GM12878 (cell line): Measurements from ENCODE around the gene C1orf52. TPM values are rescaled to one million over a fixed set of nuclear protein-coding genes. Genes with fewer than 3 reads are reported as not detected.
A peak's percentile ranks its signal among the peaks of the same experiment; 100 is the strongest.

Source experiments
- ATAC-seq: fragments of 200-7000 bp; cut with Tn5 transposase; 3 replicates; pipeline ENCODE4 v1.9.1; 2020; ENCODE audit warnings: mild to moderate bottlenecking, moderate library complexity
- BruUV-seq: library from RNA; stranded (reverse); fragments of 400-500 nt; replicated peaks from 2 replicates; lab custom pipeline; 2021; lab: Mats Ljungman, UMichigan
- CTCF ChIA-PET: fragments of 300-600 bp; sonication (Branson Sonifier 250); formaldehyde crosslinking; extraction: SDS; loops from one replicate; lab custom pipeline; 2021; ENCODE audit warnings: inconsistent platforms; lab: Yijun Ruan, JAX
- POLR2A ChIA-PET: fragments of 350-600 bp; formaldehyde crosslinking; extraction: SDS; loops from one replicate; lab custom pipeline; 2021; ENCODE audit warnings: inconsistent platforms; lab: Charles Lee
- RAD21 ChIA-PET: fragments of 300-600 bp; sonication (Branson Sonifier 250); formaldehyde crosslinking; loops from one replicate; lab custom pipeline; 2023; ENCODE audit warnings: antibody characterized with exemption; ENCODE audit not compliant: unreplicated experiment; lab: Charles Lee
- SMC1A ChIA-PET: fragments of 300-600 bp; sonication (Branson Sonifier 250); formaldehyde crosslinking; loops from one replicate; lab custom pipeline; 2023; ENCODE audit not compliant: unreplicated experiment, uncharacterized antibody; lab: Charles Lee
- DNase-seq: peaks from one replicate; pipeline ENCODE4 v3.0.0-alpha.2; 2011; ENCODE audit warnings: low read depth, low spot score
- FAIRE-seq: peaks from 3 replicates; lab custom pipeline; 2011; peaks lifted over from hg19 to GRCh38; lab: Jason Lieb, UNC
- H2AFZ ChIP-seq: 2 replicates; pipeline ENCODE4 v1.6.0; 2011; ENCODE audit warnings: low read depth, low read length, control low read depth; ENCODE audit not compliant: control insufficient read depth
- H3K27ac ChIP-seq: 2 replicates; pipeline ENCODE4 v1.5.1; 2011; ENCODE audit warnings: control low read depth; ENCODE audit not compliant: control insufficient read depth, insufficient read depth
- H3K27me3 ChIP-seq, 2 experiments: replicated peaks in 1 of 2; 2 replicates each; pipeline versions ENCODE4 v1.6.0 to v1.6.1; 2011; ENCODE audit warnings: low read length in 1 of 2; ENCODE audit not compliant: control insufficient read depth in 2 of 2, insufficient read depth in 2 of 2
- H3K36me3 ChIP-seq, 2 experiments: 2 replicates each; pipeline ENCODE4 v1.5.1; 2011; ENCODE audit warnings: low read length in 1 of 2; ENCODE audit not compliant: control insufficient read depth in 2 of 2, insufficient read depth in 2 of 2
- H3K4me1 ChIP-seq: 2 replicates; pipeline ENCODE4 v1.6.1; 2011; ENCODE audit warnings: mild to moderate bottlenecking, low read length, moderate library complexity, mixed read lengths; ENCODE audit not compliant: control insufficient read depth, insufficient read depth
- H3K4me2 ChIP-seq: 2 replicates; pipeline ENCODE4 v1.6.0; 2011; ENCODE audit warnings: control low read depth; ENCODE audit not compliant: control insufficient read depth, insufficient read depth
- H3K4me3 ChIP-seq: fragments of 200-600 bp; sonication (generic); 2 replicates; pipeline ENCODE4 v1.5.1; 2016
- H3K79me2 ChIP-seq: 2 replicates; pipeline ENCODE4 v1.6.0; 2011; ENCODE audit warnings: low read length; ENCODE audit not compliant: control insufficient read depth, insufficient read depth
- H3K9ac ChIP-seq: 2 replicates; pipeline ENCODE4 v1.8.0; 2011; ENCODE audit warnings: low read length, control low read depth, mixed read lengths; ENCODE audit not compliant: control insufficient read depth, insufficient read depth
- H3K9me3 ChIP-seq: replicated peaks from 3 replicates; pipeline ENCODE4 v1.5.1; 2011; ENCODE audit warnings: mild to moderate bottlenecking, low read length; ENCODE audit not compliant: control insufficient read depth, insufficient read depth
- H4K20me1 ChIP-seq: 2 replicates; pipeline ENCODE4 v1.6.0; 2011; ENCODE audit not compliant: control insufficient read depth, insufficient read depth
- ATF2 ChIP-seq: IDR thresholded peaks from 2 replicates; pipeline ENCODE4 v1.6.1; 2012; ENCODE audit warnings: low read length, inconsistent platforms
- FOS ChIP-seq: IDR thresholded peaks from 3 replicates; pipeline ENCODE4 v1.6.1; 2011; ENCODE audit warnings: borderline replicate concordance; ENCODE audit not compliant: insufficient read length; ENCODE audit errors: extremely low read depth
- GATAD2B ChIP-seq: fragments of 450-650 bp; conservative IDR thresholded peaks from 2 replicates; pipeline ENCODE4 v1.6.1; 2017; ENCODE audit warnings: low read depth, mild to moderate bottlenecking, moderate library complexity
- HDAC2 ChIP-seq: fragments of 200-600 bp; sonication (generic); IDR thresholded peaks from 2 replicates; pipeline ENCODE4 v1.6.1; 2017
- HDGF ChIP-seq: fragments of 450-650 bp; IDR thresholded peaks from 2 replicates; pipeline ENCODE4 v1.6.1; 2016; ENCODE audit warnings: antibody characterized with exemption
- MTA3 ChIP-seq: IDR thresholded peaks from 2 replicates; pipeline ENCODE4 v1.6.1; 2012; ENCODE audit warnings: low read length, inconsistent platforms, borderline replicate concordance
- NFYB ChIP-seq: IDR thresholded peaks from 2 replicates; pipeline ENCODE4 v1.6.1; 2011; ENCODE audit warnings: low read depth, mild to moderate bottlenecking, low read length, improper control_type of control experiment, moderate library complexity; ENCODE audit not compliant: insufficient read depth
- NR2C1 ChIP-seq: fragments of 450-650 bp; IDR thresholded peaks from 2 replicates; pipeline ENCODE4 v1.6.1; 2017; ENCODE audit warnings: antibody characterized with exemption, mild to moderate bottlenecking, moderate library complexity
- NR2C2 ChIP-seq: IDR thresholded peaks from 2 replicates; pipeline ENCODE4 v1.6.1; 2011; ENCODE audit warnings: borderline replicate concordance, low read depth; ENCODE audit not compliant: control insufficient read depth, insufficient read length
- RBBP5 ChIP-seq: fragments of 200-600 bp; sonication (generic); conservative IDR thresholded peaks from 2 replicates; pipeline ENCODE4 v1.6.1; 2016
- TCF3 ChIP-seq: IDR thresholded peaks from 2 replicates; pipeline ENCODE4 v1.6.1; 2012; ENCODE audit warnings: low read depth, mild to moderate bottlenecking, low read length, borderline replicate concordance; ENCODE audit not compliant: insufficient read depth
- TCF7 ChIP-seq: IDR thresholded peaks from 2 replicates; pipeline ENCODE4 v1.6.1; 2014; ENCODE audit warnings: antibody characterized with exemption, borderline replicate concordance
- YY1 ChIP-seq: IDR thresholded peaks from 2 replicates; pipeline ENCODE4 v1.6.1; 2011; ENCODE audit warnings: low read depth, mild to moderate bottlenecking, low read length
- ZBTB33 ChIP-seq: fragments of 450-650 bp; IDR thresholded peaks from 2 replicates; pipeline ENCODE4 v1.6.1; 2017; ENCODE audit warnings: mild to moderate bottlenecking
- ZBTB4 ChIP-seq: fragments of 450-650 bp; formaldehyde crosslinking; IDR thresholded peaks from 2 replicates; pipeline ENCODE4 v1.4.0; 2022; ENCODE audit warnings: mild to moderate bottlenecking, moderate library complexity
- ZNF217 ChIP-seq: fragments of 450-650 bp; IDR thresholded peaks from 2 replicates; pipeline ENCODE4 v1.6.1; 2017; ENCODE audit warnings: antibody characterized with exemption, mild to moderate bottlenecking
- ZNF24 ChIP-seq: fragments of 450-650 bp; IDR thresholded peaks from 2 replicates; pipeline ENCODE4 v1.6.1; 2017; ENCODE audit warnings: antibody characterized with exemption, mild to moderate bottlenecking
- WGBS: methylation state at CpG from one replicate; pipeline ENCODE4 v1.1.6; 2016; ENCODE audit warnings: low lambda C conversion rate; ENCODE audit not compliant: insufficient replicate concordance, insufficient coverage; ENCODE audit errors: missing lambda C conversion rate; 5-methylcytosine and 5-hydroxymethylcytosine counted together
- in situ Hi-C: fragments of 300-500 bp; cut with MboI; formaldehyde crosslinking; loops from 9 replicates; pipeline ENCODE4 v1.14.3; 2018; ENCODE audit warnings: mixed read lengths
- intact Hi-C: fragments of 100-400 bp; cut with micrococcal nuclease; formaldehyde crosslinking; loops from one replicate; pipeline ENCODE4 v1.14.2; 2022; ENCODE audit not compliant: unreplicated experiment
- polyA plus RNA-seq, 11 experiments: library from polyadenylated mRNA; depleted of rRNA in 4 of 11; unstranded in 6 of 11; stranded (reverse) in 5 of 11; fragments of >200 nt; fragmentation: Nextera tagmentation in 4 of 11; fragmentation: Illumina TruSeq in 1 of 11; extraction: Ambion mirVana in 4 of 11; extraction: Trizol in 1 of 11; gene quantifications; 1 replicate in 1 of 11; 2 replicates in 10 of 11; pipeline versions ENCODE4 v1.2.1 to v1.2.3, GENCODE V29; 2011 to 2016; ENCODE audit warnings: inconsistent platforms in 2 of 11, missing spikeins in 2 of 11, low read depth in 1 of 11
- total RNA-seq, 4 experiments: library from RNA; depleted of rRNA in 3 of 4; stranded (reverse); fragments of >200 nt in 3 of 4; fragmentation: Illumina TruSeq in 1 of 4; extraction: Trizol in 1 of 4; gene quantifications; 2 replicates each; pipeline versions ENCODE4 v1.2.1 to v1.2.3, GENCODE V29; 2013 to 2021

Gene C1orf52
- total and polyA plus RNA-seq, 10 of the 15 experiments (the other 5 are each of a cell fraction or from before 2014, with no cell fraction given), result 9.4 to 39.5 (median 17.6) TPM

GRCh38 chr1:85297855-85298629, 38.6 kb upstream of the C1orf52 start (continued):
- no peak for TF ChIP-seq HDGF
- no peak for TF ChIP-seq TCF3
- TF ChIP-seq YY1, result no peak
- no peak for TF ChIP-seq ATF2
- peak; percentile 95 for TF ChIP-seq ZNF24

GRCh38 chr1:85297538-85297854, 38.0 kb upstream of the C1orf52 start:
- Histone ChIP-seq H3K4me3 (no peak overlapping the region), H3K36me3 (no peaks in the 10 kb centered on the region), H3K79me2 (no peaks in the 10 kb centered on the region), H4K20me1 (no peaks in the 10 kb centered on the region), H3K4me2 (peak overlapping the region; percentile 78), H3K27me3 (no peaks in the 10 kb centered on the region; a peak in 1 of 4 replicates), H3K27ac (no peak overlapping the region), H2AFZ (no peak overlapping the region), H3K9me3 (no peaks in the 10 kb centered on the region), H3K4me1 (peaks cover 6% of the 10 kb centered on the region), H3K9ac (no peak overlapping the region)
- FAIRE-seq, result no peak
- RAD21 ChIA-PET, result interaction anchor here (1.3 kb wide), 1 partner anchor 353 kb away, joined by 3 read pairs; no protein-coding TSS in a partner anchor
- ATAC-seq, result no peak
- WGBS, result 0% methylated on average over 1 of the region's 1 CpG
- CTCF ChIA-PET, result interaction anchor here (0.9 to 3.4 kb wide), 5 partner anchors 11 to 724 kb away, joined by 3 to 13 read pairs (median 3); partner anchors contain the start of genes BCL10, C1orf52 and CTBS
- SMC1A ChIA-PET, result interaction anchor here (0.6 to 1.3 kb wide), 3 partner anchors 17 to 128 kb away, joined by 3 to 9 read pairs (median 3); partner anchors contain the start of gene BCL10
- no TSS peak for BruUV-seq
- no peak for DNase-seq
- POLR2A ChIA-PET, result interaction anchor here (1.8 kb wide), 1 partner anchor 21 kb away, joined by 11 read pairs; the partner anchor contains the start of gene BCL10
- intact Hi-C loops (no loop called here), in situ Hi-C loops (no loop called here)
- no peak for TF ChIP-seq ZBTB4 (CRISPR knock-in tag)
- no peak for TF ChIP-seq NR2C1
- no peak for TF ChIP-seq MTA3
- no peak for TF ChIP-seq GATAD2B
- TF ChIP-seq TCF7, result no peak
- no peak for TF ChIP-seq HDAC2
- TF ChIP-seq FOS, result no peak
- no peak for TF ChIP-seq RBBP5
- no peak for TF ChIP-seq NFYB
- no peak for TF ChIP-seq HDGF
- no peak for TF ChIP-seq NR2C2
- no peak for TF ChIP-seq ZNF217
- TF ChIP-seq ZBTB33, result no peak
